ENCODE results near the gene SLC6A5.
A peak's percentile ranks its signal among the peaks of the same experiment; 100 is the strongest.

SLC6A5 gene

DNA sequence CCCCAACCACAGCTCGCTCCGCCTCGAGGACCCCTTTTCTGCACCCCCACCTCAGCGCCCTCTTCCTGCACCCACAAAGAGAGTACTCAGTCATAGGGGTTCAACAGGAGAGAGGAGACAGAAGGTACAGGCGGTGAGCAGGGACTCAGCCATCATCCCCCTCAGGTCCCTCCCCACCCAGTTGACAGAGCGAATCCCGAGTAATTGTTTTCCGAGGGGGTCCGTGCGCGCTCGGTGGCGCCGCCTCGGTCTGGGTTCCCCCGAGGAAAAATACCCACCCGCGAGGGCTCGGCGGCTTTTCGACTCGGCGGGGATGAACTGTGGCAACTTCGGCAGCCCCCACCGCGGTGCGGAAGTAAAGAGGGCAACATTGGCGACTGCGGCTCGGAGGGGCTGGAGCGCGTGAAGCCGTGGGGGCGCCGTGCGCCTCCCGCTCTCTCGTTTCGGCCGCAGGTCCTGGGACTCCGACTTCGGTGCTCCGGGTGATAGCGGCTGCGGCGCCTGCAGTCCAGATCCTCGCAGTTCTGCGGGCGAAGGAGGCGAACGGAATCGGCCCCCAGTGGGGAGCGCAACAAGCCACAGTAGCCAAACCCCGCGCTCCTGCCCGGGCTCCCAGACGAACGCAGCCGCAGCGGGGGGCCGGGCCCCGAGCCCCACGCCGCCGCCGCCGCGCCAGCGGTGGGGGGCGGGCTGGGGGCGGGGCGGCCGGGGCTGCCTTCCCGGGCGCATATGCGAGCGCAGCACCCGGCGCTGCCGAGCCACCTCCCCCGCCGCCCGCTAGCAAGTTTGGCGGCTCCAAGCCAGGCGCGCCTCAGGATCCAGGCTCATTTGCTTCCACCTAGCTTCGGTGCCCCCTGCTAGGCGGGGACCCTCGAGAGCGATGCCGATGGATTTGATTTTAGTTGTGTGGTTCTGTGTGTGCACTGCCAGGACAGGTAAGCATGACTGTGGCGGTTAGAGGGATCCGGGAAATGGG lies 69.7 kb downstream of the SLC6A5 start, which contains the start of gene NELL1:
TSS of gene NELL1 (plus strand) at position 743 of the 976 bp plus-strand sequence.
- peak; percentile 4 for DNase-seq (ENCODE audit: low spot score)

DNA sequence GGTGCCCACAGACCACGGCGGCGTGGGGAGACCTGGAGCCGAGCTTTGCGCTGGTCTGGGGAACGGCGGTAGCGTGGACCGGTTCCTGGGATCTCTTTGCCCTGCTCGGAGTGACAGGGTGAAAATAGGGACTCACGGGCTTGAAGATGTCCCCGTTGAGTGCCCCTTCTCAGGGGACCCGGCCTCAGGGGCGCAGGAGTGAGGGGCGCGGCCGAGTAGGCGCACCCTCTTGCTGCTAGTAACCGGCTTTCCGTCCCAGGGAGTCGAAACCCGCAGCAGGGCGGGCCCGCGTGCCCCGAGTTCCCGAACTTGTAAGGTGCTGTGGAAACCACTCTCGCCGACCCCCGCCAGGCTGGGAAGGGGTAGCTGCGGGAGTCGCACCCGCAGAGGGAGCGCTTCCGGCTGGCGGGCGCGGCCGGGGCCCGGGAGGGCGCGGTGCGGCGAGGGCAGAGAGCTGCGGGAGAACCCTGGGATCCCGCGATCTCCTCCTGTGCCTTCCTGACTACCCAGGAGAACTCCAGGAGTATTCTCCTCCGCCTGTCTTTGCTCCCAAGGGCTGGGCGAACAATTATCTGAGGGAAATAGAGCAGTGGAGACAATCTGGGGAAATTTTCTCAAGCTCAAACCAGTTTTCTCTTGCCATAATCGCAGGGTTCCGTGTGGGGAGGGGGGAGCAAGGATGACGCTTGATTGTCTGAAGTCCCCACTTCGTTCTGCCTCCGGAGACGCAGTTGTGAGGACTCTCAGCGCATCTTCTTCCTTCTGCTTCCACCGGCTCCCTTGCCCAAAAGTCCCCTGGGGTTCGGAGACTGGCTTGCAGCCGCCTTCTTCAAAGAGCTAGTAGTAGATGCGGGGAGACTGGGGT lies 70.6 kb downstream of the SLC6A5 start:
- no peak for DNase-seq (ENCODE audit: low spot score)

DNA sequence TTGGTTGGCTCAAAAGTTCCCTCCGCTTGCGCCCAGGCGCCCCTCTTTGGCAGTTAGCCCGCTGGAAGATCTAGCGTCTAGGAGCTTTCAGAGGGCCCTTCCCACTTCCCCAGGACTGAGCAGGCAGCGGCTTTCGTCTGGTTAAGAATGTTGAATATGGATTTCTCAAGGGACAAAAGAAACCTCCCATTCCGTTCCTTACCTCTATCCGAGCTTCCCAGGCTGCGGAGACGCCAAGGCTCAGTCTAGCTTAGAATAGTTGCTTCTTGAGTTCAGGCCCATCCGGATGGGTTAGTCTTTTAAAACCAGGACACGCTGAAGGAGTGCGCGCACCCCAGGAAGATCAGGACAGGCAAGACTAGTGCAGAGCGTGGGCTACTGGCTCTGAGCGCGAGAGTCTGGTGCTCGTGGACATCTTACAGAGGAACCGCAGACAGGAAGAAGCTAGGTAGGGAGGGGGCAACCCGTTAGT lies 71.6 kb downstream of the SLC6A5 start:
- peak; percentile 3 for DNase-seq (ENCODE audit: low spot score)

DNA sequence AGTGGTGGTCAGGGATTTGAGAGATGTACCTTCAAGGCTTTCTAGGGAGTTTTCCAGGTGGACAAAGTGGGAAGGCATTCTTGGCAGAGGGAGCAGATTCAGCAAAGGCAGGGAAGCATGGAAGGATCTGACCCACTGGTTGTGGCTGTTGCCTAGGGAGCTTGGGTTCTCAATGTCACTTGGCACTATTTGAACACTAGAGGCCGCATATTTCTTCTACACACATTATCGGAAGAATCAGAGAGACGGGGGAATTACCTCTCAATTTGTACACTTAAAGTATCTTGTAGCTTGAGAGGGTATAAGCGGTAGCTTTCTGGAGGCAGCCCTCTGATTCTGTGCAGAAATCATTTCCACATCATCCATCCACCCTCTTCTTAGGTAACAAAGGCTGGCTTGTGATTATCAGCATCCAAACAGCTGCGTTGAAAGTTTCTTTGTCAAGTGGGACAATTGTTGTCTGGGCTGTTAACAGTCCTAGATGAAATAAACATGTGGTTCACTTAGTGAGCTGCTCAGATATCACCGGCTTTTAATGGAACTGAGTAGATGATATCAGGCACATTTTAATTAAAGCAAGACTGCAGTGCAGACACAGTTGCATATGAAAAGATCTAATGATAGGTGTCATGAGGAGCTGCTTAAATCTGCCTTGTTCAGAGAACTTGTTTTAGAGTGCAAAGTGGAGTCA lies 72.6 kb downstream of the SLC6A5 start:
- peak; percentile 34 for DNase-seq (ENCODE audit: low spot score)

DNA sequence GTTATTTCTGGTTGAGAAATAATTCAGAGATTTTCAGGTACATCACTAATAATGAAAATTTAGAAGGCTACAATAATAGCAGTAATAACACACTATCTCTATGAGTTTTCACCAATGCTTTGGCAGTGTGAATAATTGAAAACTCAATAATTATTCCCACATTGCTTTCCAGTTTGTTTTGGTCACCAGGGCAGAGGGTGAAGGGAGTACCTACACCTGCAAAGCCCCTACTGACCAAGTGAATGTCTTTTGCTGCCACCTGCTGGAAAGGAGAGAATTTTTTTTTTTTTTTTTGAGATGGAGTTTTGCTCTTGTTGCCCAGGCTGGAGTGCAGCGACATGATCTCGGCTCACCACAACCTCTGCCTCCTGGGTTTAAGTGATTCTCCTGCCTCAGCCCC lies 73.2 kb downstream of the SLC6A5 start:
- peak; percentile 12 for DNase-seq (ENCODE audit: low spot score)

DNA sequence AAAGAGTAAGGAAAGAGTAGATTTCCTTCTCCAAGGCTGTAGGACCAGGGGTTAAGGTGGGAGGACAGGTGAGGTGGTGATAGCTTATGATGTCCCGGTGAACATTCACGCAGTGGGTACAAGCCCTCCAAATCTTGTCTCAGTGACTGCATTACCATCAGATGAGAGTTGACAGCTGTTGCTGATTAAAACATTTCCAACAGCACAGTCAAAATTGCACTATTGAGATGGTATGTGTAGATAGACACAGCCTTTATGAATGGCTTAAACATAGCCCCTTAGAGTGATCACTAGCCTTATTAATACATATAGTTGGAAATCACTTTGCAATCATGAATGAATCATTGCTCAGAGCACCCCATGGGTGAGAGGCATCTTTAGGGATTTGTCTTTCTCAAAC lies 77.2 kb downstream of the SLC6A5 start:
- DNase-seq (ENCODE audit: low spot score) = no peak

DNA sequence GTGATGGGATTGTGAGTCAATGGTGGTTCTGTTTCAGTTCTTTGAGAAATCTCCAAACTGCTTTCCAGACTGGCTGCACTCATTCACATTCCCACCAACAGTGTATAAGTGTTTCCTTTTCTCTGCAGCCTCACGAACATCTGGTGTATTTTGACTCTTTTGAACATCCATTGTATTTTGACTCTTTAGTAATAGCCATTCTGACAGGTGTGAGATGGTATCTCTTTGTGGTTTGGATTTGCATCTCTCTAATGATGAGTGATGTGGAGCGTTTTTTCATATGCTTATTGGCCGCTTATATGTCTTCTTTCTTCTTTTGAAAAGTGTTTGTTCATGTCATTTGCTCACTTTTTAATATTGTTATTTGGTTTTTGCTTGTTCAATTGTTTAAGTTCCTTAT lies 89.4 kb downstream of the SLC6A5 start:
- DNase-seq (ENCODE audit: low spot score) = no peak

DNA sequence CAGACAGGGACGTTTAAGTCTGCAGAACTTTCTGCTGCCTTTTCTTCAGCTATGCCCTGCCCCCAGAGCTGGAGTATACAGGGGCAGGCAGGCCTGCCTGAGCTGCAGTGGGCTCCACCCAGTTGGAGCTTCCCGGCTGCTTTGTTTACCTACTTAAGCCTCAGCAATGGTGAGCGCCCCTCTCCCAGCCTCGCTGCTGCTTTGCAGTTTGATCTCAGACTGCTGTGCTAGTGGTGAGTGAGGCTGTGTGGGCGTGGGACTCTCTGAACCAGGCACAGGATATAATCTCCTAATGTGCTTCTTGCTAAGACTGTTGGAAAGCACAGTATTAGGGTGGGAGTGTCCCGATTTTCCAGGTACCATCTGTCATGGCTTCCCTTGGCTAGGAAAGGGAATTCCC lies 108.5 kb downstream of the SLC6A5 start:
- DNase-seq (ENCODE audit: low spot score) = no peak
